Right renal cortex interstitium (tissue), 3 donors: ENCODE data around the gene PRKAA2. TPM values are rescaled to one million over a fixed set of nuclear protein-coding genes. Genes with fewer than 3 reads are reported as not detected.
A peak's percentile ranks its signal among the peaks of the same experiment; 100 is the strongest.

Experiments used
- DNase-seq, 3 donors: peaks; one replicate each; pipeline ENCODE4 v3.0.0-alpha.2; 2013; ENCODE audit warnings: low read depth in 3 of 3, low spot score in 2 of 3
- polyA plus RNA-seq, 3 donors: library from polyadenylated mRNA; unstranded; fragments of 120-200 nt; gene quantifications; one replicate each; pipeline ENCODE4 v1.2.1, GENCODE V29; 2013; ENCODE audit not compliant: insufficient read length in 3 of 3

PRKAA2 gene
- polyA plus RNA-seq, 3 donors = 14.8 to 16.6 (median 15.3) TPM

DNA sequence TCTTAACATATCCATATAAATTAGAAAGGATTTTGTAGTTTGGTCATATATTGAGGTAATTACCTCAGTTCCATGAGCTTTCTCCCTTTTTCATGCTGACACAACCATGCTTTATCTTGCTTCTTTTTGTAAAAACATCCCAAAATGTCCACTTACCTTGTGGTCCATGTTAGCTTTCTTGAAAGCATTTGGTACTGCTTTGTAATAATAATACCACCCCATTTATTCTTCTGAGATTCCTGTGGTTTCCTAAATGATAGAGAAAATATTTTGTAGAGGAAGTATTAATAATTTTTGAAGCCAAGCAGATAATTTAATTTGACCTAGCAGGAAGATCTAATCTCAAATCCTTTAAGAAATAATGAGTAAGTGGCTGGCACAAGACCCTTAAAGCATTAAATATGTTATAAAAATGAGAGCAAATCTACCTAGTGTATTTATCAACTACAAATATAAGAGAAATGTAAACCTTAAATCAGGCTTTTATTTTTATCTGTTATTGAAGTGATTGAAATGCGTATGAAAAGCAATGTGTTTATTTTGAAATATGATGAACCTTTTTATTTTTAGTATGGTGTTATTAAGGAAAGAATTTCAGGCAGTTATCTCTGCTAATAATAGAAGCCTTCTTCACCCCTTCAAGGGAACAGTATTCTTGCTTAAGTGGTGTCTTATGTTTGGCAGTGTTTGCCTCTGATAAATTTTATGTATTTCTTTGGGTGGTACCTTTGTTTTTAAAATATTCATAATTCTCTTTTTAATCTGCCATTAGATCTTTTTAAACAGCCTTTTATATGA is 9.2 kb downstream of the PRKAA2 start:
- no peak for DNase-seq

DNA sequence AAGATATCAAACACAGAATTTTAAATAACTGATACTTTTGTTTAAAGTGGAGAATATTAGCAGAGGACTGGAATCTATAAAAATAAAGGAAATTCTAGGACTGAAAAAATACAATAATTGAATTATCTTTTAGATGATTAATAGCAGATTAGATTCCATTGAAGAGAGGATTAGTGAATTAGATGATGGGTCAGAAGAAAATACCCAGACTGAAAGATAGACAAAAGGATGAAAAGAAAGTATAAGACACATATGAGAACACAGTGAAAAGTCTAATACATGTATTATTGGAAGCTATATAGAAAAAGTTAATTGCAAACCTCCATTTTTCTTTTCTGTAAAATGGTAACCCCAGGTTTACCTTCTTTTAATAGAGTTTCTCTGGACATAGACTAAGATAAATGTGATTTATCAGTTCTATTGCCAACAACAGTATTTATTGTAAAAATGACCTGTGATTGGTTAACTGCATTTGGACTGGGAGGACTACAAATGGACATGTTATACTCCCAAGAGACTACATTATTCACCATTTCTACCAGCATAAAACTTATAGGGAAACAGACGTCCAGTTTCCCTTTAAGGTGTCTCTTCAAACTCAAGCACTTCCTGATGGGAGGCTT is 11.0 kb downstream of the PRKAA2 start:
- DNase-seq = no peak

DNA sequence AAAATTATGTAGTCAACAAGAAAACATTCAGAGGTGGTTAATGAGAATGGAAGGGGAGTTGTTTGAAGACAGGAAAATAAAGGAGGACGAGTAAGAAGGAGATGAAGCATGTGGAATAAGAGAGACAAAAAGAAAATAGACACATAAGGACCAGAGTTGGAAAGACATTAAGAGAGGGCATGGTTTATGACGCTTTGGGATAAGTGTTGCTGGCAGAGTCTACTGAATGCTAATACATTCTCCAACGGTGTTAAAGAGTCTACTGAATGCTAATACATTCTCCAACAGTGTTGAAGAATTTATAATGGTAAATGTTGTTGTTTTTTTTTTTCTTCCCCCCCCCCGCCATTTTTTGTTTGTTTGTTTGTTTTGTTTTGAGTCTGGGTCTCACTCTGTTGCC is 13.1 kb downstream of the PRKAA2 start:
- DNase-seq = no peak

DNA sequence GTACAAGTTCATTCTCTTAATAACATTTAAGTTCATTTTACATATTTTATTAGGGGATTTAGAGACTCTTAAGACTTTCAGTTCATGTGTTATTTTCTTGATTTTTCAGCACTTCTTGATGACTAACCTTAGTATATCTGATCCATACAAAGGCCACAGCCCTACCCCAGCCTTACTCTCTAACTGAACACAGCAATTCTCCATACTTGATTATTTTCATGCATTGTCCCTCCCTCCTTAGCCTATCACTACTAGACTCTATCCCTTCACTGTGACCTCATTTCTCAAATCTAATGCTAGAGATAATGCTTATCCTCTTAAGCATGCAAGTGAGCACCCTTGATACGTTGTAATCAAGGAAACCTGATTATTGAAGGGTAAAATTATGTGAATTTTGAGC is 15.2 kb downstream of the PRKAA2 start:
- DNase-seq = no peak

DNA sequence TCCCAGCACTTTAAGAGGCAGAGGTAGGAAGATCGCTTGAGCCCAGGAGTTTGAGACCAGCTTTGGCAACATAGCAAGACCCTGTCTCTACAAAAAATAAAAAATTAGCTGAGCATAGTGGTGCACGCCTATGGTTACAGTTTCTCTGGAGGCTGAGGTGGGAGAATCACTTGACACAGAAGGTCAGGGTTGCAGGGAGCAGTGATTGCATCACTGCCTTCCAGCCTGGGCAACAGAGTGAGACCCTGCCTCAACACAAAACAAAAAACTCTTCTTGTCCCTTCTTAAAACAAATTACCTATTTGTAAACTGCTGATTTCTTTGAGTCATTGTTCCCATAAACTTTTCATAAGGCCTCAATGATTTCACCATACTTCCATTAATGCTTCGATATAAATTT is 18.7 kb downstream of the PRKAA2 start:
- DNase-seq = no peak

DNA sequence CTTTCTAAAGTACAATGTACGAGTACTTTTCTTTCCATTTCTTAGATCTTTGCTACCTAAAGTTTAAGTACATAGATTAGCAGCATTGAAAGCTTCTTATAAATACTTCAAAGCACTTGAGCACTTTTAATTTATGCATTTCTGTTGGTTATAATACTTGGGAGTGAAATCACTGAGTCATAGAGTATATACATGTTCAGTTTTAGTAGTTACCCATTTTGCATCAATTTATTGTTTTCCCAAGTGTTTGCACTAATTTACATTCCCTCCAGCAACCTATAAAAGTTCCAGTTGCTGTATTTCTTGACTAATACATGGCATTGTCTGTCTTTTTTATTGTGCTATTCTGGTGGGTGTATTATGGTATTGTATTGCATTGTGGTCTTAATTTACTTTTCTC is 20.3 kb downstream of the PRKAA2 start:
- DNase-seq = no peak

DNA sequence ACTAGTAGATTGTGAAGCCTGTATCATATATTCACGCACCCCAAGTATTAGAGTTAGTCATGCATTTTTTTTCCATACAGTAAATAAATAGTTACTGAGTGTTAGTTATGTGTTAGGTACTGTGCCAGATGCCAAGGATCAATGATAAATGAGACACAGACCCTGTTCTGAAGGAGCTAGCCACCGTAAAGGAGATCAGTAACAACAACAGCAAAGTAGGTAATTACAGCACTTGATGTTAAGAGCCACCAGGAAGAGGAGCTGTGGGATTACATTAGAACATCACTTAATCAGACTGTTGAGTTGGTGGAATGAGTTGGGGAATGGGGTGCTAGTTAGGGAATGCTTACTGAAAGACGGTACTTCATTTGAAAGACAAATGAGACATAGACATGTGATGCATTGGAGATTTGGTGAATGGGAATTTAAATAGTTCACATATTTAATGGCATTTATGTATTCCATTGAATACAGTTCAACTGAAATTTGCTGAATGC is 21.0 kb downstream of the PRKAA2 start:
- DNase-seq = no peak

DNA sequence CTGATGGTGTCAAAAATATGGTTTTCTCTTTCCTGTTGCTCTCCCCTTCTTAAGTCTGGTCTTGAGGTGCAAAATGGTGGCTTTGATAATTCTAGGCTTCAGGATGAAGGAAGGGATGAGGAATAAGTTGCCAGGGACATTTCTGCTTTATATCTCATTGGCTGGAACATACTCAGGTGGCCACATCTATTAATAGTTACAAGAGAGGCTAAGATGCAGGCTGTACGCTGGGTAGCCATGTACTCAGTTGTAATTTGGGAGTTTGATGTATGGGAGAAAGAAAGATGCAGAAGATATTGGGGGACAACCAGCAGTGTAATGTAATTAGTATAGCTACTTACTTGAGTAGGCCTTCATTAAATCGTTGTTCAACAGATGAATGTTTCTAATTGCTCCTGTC is 25.2 kb downstream of the PRKAA2 start:
- DNase-seq = no peak

DNA sequence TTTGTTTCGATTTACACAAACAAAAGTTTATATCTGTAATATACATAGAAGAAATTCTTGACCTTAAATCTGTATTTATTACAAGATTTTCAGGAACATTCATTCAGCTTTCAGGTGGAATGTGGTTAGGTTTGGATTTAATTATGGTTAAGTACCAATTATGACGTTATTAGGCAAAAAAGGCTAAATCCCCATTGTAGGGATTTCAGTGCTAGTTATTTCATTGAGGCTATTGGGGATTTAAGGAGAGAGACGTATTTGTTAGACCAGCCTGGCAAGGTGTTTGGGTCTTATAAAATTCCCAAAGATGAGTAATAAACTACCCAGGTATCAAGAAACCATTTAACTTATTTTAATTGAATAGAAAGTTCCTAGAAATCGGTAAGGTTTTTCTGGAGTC is 26.0 kb downstream of the PRKAA2 start:
- DNase-seq = no peak

DNA sequence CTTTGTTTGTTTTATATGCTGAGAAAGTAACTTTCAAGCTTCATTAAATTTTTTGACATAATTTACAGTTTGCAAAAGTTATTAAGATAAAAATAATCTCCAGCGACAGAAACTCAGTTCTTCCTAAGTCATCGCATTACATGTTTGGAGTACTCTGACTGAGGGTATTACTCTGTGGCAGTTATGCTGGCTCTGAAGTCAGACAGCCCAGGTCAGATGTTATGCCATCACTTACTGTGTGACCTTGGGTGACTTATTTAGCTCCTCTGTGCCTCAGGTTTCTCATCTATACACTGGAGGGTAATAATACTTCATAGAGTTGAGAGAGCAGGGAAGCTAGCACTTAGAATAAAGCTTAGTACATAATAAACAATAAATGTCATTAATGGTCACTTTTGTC is 26.4 kb downstream of the PRKAA2 start:
- DNase-seq = no peak

DNA sequence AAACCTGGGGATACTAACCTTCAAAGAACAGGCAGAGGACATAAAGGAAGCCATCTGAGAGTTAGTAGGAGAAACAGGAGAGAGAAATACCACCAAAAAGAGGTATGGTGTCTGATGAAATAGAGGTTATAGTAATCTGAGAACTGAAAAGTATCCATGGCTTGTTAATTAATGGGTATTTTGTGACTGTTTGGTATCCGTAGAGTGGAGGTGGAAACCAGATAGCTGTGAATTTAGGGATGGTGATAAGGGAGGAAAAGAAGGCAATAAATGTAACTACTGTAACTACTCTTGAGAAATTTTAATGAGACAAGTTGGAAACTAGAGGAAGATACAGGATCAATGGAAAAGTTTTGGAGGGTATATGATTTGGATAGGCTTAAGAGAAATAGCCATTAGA is 27.5 kb downstream of the PRKAA2 start:
- DNase-seq = no peak

DNA sequence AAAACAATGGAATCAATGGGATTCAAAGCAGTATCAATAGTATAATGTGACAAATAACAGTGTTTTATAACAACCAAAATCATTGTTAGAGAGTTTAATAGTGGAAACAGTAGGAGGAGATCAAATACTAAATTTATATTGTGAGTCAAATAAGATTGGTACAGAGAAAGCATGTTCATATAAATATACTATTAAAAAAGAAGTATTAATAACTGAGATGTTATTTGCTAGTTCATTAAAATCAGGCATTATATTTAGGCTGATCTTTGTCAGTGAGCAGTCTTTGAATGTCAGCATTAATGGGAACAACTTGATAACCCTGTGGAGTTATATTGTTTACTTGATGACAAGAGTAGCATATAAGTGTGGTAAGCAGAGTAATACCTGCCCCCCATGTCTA is 30.6 kb downstream of the PRKAA2 start:
- DNase-seq = no peak

DNA sequence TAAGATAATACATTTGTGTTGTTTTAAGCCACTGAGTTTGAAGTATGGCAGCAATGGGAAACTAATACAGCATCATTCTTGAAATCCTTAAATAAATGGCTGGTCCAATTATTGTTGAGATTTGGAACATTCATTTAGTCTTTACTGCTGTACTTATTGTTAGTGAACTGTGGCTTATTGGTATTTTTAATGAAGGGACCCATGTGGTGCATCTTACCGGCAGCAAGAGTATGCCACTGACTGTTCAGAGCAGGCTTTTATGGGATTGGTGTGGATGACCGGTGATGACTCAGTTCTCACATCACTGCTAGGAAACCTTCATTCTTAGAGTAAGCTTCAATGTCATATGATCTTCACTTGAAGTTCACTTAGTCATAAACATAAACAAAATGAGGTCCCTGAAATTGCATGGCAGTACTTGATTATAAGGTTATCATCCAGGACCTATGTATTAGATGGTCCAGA is 31.5 kb downstream of the PRKAA2 start:
- no peak for DNase-seq

DNA sequence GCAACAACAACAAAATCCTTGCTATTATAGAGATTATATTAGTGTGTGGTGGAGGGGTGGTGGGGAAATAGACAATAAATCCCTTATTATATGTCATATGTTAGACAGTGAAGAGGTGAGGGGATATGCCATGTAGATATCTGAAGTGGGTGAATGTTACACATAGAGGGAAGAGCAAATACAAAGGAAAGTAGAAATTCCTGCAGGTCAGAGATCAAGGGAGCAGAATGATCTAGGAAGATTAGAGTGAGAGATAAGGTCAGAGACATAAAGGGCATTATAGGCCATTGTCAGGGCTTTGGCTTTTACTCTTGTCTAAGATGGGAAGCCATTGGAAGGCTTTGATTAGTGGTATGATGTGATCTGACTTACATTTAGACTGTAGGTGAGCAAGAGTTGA is 38.5 kb downstream of the PRKAA2 start:
- no peak for DNase-seq

DNA sequence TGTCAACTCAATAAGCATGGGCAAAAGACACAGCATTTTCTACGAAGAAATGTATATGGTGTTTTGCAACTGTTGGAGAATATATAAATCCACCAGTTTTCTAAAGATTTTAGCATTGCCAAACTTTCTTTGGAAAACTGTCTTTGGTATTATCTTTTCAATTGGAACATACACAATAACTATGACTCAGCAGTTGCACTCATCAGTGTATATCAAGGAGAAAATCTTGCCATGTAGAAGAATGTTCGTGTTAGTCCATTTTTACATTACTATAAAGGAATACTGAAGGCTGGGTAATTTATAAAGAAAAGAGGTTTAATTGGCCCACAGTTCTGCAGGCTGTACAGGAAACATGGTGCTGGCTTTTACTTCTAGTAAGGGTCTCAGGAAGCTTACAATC is 41.1 kb downstream of the PRKAA2 start:
- no peak for DNase-seq

DNA sequence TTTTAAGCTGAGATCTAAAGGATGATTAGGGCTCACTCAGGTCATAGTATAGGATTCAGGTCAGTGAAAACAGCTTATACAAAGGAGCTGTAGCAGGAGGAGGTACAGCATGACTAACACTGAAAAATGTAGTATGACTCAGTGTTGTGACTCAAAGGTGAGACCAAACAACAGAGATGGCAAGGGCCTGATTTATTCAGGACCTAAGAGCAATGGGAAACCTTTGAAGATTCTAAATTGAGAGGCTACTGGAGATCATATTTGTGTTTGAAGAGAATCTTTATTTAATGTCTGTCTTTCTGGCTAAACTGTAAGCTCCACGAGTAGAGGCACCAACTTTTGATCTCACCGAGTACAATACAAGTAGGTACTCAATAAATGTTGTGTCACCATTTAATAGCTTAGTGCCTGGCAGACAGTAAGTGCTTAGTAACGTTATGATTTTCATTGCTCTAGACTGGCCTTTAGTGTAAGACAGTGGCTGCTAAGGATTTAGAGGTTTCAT is 43.5 kb downstream of the PRKAA2 start:
- DNase-seq = no peak

DNA sequence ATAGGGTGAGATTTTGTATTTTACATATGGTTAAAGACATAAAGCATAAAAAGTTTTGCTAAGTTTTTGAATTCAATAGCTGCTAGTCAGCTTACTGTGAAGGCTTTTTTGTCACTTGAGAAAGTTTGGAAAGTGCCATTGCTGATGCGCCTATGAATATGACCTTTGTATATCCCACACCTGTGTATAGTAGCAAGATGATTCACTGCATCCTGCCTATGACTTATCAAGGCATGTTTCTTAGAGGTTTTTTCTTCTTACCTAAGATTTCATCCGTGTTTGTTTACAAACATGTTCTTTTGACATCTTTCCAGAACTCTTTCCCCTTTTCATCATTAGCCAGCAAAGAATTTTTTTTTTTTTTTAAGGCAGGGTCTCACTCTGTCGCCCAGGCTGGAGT is 51.5 kb downstream of the PRKAA2 start:
- DNase-seq = no peak

DNA sequence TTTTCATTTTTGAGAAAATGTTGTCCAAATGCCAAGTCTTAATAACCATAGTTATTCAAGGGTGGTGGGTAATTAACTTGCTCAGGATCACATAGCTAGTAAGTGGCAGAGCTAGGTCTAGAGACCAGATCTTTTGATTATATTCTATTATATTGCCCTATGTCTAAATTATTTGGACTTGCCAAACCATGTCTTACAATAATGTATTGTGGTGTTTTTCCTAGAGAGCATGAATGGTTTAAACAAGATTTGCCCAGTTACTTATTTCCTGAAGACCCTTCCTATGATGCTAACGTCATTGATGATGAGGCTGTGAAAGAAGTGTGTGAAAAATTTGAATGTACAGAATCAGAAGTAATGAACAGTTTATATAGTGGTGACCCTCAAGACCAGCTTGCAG is 58.6 kb downstream of the PRKAA2 start:
- no peak for DNase-seq

DNA sequence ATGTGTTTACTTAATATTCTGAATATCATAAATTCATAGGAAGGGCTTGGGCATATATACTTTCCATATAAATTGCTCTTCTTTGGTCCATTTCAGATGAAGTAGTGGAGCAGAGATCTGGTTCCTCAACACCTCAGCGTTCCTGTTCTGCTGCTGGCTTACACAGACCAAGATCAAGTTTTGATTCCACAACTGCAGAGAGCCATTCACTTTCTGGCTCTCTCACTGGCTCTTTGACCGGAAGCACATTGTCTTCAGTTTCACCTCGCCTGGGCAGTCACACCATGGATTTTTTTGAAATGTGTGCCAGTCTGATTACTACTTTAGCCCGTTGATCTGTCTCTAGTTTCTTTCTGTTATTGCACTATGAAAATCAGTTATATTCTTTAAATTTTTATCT is 62.3 kb downstream of the PRKAA2 start:
- DNase-seq = no peak

DNA sequence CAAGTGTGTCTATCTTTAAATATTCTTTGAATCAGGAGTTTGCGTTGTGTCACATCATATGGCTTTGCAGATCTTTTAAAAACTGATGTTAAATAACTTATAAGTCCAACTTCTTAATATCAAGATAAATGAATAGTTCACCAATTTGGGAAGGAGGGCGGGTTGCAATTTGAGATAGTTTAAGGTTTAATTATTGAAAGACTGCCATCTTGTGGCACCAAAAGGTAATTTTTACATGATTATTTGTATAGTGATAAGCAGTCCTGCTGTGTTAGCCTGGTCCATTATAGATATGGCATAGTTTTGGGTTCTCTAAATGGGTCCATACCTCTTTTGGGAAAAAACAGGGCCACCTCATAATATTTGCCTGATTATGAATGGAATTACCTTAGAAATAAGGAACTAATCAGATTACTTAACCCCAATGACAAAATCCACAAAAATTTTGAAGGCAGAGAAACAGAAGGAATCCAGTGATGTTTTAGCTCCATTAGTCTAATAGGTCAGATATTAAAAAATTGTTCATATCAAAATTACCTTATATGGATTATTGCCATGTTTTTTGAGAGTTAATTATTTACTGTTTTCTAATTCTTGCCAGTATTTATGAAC is 64.3 kb downstream of the PRKAA2 start:
- DNase-seq = peak in 2 of 3 donors; percentile 41

DNA sequence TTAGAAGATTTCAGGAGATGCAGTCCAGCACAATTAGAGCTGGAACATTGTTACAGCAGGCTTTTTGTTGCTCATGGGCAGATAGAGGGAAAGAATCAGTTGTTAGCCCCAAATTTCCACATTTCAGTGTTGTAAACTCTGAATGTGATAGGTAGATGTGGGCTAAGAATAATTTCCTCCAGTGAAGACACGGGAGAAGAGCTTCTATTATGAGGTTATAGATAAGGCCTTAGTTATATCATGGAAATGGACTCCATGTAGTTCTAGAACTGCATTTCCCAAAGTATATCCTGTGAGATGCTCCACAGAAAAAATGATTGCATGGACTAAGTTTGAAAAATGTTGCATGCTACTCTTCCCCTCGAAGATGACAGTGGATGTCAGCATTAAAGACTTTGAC is 64.9 kb downstream of the PRKAA2 start:
- DNase-seq = no peak

DNA sequence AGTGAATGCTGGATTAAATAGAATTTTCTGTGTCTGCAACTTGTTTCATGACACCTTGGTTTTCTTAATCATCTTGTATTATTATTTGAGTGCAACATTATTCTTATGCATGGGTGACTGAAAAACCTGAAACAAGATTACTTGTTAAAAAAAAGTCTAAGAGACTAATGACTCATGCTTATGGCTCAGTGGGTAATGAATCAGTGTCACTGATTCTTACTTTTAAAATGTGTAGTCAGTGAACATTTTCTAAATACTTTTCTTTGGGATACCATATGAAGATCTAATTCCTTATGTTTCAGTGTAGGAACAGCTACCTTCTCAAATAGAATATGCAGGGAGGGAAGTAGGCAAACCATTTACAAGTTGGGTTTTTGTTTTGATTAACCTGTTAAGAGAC is 65.5 kb downstream of the PRKAA2 start:
- no peak for DNase-seq
